GM04503 (cell line): Measurements from ENCODE around the gene ACAD10.
"Not testable (repeated sequence)": the region's sequence is repeated elsewhere in the genome, so short reads cannot be mapped to it uniquely, and the experiment has no call there.

Source experiments
- DNase-seq: peaks from one replicate; pipeline ENCODE4 v3.0.0-alpha.2; 2012; ENCODE audit warnings: low read depth

ACAD10 gene

DNA sequence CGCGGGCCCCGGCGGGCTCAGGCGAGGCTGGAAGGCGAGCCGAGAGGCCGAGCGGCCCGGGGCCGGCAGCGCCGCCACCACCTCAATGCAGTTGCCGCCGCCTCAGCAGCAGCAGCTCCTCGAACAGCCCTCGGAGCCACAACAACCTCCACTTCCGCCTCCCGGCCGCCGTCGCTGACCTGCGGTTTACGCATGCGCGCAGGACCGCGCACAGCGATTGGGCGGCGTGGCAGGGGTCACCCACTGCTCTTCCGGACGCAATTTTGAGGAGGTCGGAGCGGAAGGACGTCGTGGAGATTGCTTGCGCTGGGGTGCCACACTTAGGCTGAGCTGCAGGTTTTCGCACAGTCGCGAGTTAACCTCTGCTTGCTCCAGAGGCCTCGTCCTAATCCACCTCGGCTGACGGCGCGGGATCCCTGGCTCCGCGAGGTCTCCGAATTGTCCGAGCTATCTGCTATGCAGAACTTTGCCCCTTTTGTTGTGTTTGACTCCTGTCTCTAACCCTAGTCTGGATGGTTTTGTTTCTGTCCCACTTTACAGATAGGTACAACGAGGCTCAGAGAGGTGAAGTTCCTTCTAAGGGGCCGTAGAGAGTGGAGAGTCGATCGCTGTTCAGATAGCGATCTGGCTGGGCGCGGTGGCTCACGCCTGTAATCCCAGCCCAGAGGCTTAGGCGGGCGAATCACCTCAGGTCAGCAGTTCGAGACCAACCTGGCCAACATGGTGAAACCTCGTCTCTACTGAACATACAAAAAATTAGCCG, at the start of gene ACAD10, which contains the start of gene BRAP:
Gene ACAD10, plus strand, starts transcription at position 243 of the 763 bp plus-strand sequence. CDS start 6,657 bp downstream, outside the sequence.
Gene BRAP, minus strand, starts transcription at position 146 of the 763 bp plus-strand sequence. CDS start 164 bp downstream, outside the sequence.
- DNase-seq: peak; percentile 75

DNA sequence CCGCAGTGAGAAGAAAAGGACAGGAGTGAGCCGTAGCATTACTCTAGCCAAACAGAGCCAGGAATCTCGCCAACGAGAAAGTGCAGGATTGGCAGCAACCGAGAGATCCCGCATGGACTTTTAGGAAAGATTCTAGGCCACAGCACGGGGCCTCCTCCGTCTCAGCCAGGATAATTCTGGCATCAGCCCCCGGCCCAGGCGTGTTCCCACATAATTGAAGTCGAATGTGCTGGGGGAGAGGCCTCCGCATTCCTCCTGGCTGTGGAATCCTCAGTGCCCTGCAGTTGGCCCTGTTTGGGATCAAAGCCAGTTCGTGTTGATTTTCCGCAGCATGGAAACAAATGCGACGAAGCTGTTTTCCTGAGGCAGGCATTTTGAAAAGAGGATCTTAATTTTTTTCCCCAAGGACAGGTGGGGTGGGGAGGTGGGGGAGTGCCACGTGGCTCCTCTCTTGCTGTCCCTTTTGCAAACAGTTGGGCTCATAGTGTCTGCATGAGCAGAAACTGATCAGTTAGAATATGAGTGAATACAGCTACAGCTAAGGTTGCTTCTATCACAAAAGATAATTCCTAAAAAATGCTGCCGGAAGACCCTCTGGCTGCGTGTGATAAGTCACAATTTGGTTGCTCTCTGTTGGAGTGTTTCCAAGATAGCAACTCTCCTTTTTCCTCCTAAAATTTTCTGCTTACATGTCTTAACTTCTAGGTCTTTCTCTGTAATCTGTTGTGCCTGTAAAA, 49.5 kb upstream of the ACAD10 start:
- peak; percentile 64 for DNase-seq

DNA sequence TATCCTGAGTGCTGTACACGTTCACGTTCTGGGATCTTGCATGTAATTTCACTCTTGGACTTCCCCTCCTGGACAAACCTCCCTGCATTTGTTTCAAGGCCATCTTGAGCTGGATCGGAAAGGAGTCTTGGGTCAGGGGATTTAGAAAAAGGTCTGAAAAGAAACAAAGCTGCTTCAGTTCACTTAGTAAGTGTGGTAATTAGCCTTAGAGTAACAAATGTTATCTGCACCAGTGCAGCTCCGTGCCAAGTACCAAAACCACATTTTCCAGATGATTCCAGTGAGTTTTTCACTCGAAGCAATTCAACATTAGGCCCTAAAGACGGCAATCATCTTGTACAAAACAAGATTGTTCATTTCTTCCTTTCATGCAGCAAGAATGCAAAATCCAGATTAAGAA, 47.3 kb upstream of the ACAD10 start:
- no peak for DNase-seq

DNA sequence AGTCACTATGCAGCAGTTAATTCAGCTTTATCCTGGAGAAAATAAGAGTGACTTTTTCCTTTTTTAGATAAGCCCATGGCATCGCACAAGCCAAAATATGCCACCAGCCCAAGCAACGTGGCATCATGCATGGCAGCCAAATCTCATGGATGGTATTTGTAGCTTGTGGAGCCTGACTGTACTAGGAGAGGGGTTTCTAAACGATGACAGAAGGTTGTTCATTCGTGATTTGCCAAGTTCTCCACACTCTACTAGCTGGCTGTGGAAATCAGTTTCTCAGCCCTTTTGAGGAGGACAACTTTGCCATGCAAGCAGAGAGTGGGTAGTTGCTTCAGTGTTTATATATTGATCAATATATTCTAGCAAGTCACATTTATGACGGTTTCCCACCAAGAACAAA, 45.3 kb upstream of the ACAD10 start:
- no peak for DNase-seq

DNA sequence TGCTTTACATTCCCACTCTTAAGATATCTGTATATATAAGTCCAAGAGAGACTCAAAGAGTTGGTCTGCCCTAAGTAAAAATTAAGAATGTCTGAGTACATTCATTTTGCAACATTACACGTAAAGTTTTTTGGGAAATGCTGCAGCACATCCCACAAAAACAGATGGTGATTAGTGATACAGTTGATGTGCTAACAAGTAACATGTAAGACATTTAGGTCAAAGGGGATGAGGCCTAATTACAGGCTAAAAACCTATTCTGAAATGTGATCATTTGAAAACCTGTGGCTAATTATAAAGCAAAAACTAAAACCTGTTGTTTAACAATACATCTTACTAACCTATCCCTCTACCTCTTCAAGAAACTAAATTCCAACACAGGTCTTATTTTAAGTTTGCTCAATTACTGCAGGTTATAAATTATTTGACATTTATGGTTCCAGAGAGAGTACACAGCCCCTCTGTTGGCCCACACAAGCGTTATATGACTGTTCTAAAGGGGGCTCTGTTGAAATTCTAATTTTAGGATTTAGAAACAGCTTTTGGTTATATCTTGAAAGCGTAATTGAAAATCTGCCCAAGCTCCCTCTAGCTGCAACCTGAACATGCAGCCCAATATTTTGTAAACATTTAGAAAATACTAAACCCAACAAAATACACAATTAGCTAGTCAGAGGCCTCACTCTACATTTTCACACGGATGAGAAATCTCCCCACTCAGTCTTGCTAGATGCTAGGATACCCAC, 43.0 kb upstream of the ACAD10 start:
- no peak for DNase-seq

DNA sequence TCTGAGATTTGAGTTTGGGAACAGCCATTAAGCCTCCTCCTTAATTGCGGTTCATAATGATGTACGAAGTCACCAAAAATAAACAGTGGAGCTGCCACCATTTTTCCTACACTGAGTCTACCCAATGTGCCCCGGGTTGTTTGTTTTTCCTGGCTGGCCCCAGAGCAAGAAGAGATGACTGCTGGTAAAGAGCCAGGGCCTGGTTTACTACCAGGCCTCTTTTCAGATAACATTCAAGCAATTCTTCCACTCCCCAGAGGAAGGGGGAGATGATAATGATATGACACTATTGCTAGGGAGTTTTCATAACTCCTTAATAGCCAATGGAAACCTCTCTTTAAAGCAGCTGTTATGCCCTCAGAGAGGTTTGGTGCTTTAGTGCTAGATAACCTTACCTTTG, 42.4 kb upstream of the ACAD10 start:
- no peak for DNase-seq

DNA sequence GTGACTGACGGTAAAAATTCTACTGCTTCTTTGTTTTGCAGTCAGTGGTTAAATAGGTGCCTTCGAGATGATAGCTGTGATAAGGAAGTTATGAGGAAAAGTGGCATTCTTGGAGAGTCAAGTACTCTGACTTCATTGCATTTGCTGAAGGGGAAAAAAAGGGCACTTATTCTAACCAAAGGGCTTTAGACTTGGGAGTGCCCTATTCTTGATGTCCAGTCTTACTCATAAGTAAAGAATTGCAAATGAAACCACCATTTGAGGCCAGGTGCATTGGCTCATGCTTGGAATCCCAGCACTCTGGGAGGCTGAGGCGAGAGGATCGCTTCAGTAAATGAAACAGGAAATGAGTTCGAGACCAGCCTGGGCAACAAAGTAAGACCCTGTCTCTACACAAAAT, 40.4 kb upstream of the ACAD10 start:
- no peak for DNase-seq

DNA sequence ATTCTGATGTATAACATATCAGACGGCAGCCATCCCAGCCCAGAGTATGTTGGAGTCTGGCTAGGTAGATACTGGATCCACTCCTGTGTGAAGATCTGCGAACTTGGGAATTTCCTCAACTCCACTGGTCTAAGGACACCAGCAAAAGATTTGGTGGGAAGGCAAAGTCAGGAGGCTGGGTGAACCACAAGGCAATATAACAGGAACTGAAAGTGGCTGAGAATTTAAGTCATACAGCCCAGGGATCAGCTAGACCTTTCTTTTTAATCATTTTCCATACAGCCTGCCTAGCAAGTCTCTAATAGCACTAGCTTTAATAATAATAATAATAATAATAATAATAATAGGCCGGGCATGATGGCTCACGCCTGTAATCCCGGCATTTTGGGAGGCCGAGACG, 34.9 kb upstream of the ACAD10 start:
- DNase-seq: no peak

DNA sequence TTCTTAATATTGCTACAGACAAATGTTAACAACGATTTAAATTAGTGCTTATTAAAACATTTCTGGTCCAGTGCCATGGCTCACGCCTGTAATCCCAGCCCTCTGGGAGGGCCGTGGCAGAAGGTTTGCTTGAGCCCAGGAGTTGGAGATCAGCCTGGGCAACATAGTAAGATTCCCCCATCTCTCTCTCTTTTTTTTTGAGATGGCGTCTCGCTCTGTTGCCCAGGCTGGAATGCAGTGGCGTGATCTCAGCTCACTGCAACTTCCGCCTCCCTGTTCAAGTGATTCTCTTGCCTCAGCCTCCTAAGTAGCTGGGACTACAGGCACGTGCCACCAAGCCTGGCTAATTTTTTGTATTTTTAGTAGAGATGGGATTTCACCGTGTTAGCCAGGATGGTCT, 33.3 kb upstream of the ACAD10 start:
- DNase-seq: not testable (repeated sequence)

DNA sequence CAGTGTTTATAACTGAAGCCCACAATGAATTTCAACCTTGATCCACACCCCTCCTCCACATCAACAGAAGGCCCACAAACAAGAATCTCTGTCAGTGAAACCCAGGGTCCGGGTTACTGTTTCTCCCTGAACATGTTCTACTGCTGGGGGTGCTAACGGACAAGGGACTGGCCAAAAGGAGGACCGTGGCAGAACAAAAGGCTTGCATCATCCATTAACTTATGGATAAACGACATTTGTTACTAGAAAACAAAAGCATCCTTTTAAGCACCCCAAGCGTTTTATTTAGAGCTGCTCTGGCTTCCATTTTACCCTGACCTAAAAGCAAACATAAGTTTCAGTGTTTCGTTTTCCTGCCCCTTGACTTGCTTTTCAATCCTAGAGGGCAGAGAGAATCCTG, 32.3 kb upstream of the ACAD10 start:
- DNase-seq: no peak

DNA sequence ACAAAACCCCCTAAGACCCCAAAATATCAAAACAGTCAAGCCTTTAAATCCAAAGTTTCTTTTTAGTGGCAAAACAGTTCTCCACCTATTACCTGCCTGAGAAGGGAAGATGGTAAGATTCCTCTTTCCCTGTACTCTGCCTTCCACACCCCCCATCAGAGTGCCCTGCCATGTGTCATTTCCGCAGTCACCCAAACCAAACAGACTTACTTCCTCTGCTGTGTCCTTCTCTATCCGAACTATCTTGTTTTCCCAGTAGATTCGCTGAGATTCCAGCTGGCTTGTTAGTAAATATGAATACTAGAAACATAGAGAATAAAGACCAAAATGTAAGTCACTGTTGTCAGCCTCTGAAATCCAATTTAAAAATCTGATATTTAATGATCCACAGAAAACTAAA, 30.5 kb upstream of the ACAD10 start:
- DNase-seq: no peak

DNA sequence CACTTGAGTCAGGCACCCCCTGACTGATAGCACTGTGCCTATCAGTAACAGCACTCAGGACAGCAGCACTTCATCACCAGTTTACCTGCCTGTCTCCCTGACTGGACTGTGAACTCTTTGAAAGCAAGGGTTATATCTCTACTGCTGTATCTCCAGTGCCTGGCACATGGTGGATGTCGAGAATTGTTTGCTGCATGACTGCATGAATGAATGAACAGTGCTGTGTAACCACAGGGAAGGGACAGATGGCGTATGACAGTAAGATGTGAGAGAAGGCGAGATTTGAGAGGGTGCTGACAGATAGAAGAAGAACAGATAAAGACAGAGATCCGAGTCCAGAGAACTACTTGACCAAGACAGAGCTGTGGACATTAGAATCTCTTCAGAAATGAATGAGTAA, 29.8 kb upstream of the ACAD10 start:
- no peak for DNase-seq

DNA sequence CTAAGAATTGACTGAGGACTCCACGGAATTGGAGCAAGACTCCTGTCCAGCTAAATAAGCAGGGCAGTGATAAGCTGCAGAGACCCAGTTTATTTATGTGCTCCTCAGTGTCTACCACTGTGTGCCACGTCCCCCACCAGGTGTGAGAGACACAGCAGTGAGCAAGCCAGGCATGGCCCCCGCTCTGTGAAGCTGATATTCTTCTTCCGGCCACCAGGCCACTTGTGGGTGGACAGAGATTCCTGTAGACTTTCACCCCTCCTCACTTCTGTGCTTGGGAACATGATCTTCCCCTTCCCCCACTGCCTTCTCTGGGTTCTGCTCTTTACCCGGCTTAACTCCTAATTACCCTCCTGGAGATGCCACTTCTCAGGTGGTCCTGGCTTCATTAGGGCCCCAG, 21.4 kb upstream of the ACAD10 start:
- DNase-seq: no peak

DNA sequence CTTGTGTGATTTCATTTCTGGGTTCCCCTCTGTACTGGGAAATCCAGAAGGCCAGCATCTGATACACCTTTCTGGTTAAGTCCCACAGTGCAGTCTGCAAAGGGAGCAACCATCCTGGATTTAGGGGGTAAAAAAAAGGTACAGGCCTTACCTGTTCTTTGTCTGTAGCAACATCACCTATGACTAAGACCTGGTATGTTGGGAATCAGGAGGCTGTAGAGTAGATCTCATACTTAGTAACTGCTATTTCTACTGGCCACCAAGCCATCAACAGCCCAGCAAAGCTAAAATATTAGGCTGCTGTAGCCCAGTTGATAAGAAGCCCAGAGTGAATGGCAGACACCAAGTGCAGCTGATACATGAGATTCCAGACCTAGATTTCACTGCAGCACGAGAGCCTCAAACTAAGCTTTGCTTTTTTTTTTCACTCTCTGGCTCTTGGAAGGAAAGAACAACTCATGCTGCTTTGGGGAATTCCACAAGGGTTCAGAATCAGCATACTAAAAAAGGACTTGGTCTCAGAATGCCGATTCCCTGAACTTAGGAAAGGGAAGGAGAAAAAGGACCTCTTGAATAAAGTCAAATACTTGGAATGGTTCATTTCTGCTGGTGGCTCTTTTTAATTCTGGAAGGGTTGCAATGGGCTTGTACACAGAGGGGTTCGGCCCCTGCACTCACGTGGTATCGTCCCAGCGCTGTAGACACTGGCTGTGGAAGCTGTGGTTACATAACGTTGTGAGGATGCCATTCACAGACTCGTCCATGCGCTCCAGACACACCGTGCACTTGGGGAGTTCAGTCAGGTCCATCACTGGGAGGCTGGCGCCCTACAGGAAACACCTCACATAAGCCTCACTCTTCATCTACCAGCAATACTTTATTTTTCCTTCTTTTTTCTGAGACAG, 20.6 kb upstream of the ACAD10 start:
- no peak for DNase-seq

DNA sequence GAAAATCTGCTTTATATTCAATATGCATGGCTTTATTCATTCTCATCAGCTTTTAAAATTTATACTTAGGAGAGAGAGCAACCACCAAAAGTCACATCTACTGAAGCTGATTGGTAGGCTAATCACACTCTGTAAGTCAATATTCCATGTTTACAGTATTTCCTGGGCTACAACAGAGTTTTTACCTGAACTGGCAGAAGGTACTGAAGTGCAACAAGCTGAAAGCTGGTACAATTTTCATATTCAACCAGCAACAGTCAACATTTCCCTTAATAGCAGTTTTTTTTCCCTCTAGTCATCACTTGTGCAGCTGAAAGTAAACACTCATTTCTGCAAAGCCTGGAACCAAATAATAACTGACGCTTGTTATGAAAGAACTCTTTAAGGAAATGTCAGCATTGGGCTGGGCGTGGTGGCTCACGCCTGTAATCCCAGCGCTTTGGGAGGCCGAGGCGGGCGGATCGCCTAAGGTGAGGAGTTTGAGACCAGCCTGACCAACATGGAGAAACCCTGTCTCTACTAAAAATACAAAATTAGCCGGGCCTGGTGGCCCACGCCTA, 13.0 kb upstream of the ACAD10 start:
- DNase-seq: no peak

DNA sequence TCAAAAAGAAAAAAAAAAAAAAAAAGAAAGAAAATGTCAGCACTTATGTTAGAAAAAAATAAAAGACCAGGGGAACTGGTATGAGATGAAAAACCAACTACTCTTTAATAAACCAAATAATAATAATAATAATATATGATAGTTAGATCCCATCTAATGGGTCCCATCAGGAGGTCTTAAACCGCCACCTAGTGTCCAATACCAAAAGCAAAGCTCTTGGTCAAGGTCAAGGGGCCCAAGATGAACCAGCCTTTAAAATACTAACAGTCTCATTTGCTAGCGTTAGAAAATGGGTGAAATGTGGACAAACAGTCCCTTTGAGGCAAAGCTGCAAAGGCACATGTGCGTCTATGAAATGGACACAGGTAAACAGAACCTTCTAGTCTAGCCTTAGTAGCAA, 12.3 kb upstream of the ACAD10 start:
- no peak for DNase-seq

DNA sequence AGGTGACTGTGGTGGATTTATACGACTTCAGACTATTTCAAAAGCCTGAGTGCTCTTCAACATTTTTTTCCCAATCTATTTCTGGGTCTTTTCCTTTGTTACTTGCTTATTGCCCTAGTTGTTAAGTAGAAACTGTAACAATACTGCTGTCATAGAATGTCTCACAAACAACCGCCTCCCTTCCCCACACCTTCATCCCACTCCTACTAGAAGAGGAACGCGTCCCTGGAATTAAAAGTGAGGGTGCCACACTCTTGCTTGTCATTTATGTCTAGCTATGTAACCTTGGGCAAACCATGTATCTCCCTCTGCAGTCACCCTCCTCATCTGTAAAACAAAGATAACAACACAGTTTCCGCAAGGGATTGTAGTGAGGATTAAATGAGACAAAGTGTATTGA, 8.7 kb upstream of the ACAD10 start:
- no peak for DNase-seq

DNA sequence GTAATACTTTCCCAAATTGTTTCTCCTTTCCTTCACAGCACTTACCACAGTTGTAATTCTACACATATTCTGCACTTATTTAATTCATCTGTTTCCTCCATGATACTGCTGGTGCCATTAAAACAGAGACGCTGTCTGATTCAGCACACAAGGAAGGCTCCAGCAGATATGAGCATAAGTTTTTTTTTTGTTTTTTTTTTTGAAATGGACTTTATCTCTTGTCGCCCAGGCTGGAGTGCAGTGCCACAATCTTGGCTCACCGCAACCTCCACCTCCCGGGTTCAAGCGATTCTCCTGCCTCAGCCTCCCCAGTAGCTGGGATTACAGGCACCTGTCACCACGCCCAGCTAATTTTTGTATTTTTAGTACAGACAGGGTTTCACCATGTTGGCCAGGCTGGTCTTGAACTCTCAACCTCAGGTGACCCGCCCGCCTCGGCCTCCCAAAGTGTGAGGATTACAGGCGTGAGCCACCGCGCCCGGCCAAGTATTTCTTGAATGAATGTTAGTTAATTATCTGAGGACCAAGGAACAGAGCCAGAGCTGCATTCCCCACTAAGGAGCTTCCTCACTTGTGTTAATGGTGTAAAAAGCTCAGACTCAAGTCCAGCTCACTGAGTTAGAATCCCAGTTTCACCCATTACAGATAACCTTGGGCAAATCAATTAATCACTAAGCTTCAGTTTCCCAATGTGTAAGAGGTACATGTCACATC, 1.2 kb upstream of the ACAD10 start:
- DNase-seq: not testable (repeated sequence)

DNA sequence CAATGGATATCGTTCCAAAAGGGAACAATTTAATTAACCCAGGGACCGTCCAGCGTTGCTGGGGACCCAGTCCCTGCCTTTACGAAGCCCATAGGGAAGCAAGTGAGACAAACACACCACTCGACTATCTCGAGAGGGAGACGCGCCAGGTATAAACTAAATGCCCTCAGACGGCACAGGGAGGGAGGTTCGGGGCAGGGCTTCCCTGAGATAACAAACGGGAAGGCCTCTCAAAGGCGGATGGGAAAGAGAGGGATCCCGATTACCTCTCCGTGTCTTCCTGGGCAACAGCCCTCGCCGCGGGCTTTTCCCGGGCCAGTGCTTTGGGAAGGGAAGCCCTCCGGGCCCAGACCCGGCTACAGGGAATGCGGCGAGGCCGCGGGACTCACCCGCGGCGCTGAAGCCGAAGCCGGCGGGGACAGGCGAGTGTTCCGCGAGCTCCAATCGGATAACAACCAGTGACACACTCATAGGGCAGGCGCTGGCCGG, 487 bp upstream of the ACAD10 start:
- no peak for DNase-seq

DNA sequence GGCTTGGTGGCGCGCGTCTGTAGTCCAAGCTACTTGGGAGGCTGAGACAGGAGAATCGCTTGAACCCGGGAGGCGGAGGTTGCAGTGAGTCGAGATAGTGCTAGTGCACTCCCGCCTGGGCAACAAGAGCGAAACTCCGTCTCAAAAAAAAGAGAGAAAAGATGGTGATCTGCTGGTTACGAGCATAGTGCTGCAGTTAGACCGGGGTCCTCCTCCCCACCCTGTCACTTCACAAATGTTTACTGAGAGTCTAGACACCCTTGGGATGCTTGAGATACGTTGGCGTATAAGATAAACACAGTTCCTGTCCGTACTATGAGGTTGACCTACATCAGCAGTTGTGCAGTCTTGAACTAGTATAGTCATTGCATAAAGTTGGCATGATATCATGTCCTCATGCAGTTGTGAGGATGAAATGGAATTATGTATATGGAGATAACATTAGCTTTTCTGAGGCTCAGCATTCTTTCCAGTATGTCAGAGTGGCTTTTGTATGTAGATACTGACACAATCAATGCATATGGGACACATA, 787 bp downstream of the ACAD10 start:
- DNase-seq: no peak
